Kidney epithelial cell (primary cell): ENCODE results near the gene TMEM134. TPM values are rescaled to one million over a fixed set of nuclear protein-coding genes. Genes with fewer than 3 reads are reported as not detected.

ENCODE experiments used
- DNase-seq: peaks from one replicate; pipeline ENCODE4 v3.0.0-alpha.2; 2010; ENCODE audit warnings: low read depth
- H3K27me3 ChIP-seq: 2 replicates; pipeline ENCODE4 v1.6.0; 2011; ENCODE audit warnings: low read length; ENCODE audit not compliant: control insufficient read depth, insufficient read depth
- H3K36me3 ChIP-seq: 2 replicates; pipeline ENCODE4 v1.5.1; 2011; ENCODE audit warnings: low read length; ENCODE audit not compliant: control insufficient read depth, insufficient read depth
- H3K4me3 ChIP-seq: 2 replicates; pipeline ENCODE4 v1.5.1; 2011; ENCODE audit warnings: low read depth, mild to moderate bottlenecking, control low read depth, low read length
- total RNA-seq: library from RNA; depleted of rRNA; stranded (reverse); fragments of >200 nt; gene quantifications from 2 replicates; pipeline ENCODE4 v1.2.3, GENCODE V29; 2015
- TF ChIP-seq, protein P1 (sequence below): IDR thresholded peaks from 2 replicates; pipeline ENCODE4 v1.5.1; 2011; ENCODE audit warnings: mild to moderate bottlenecking, moderate library complexity, low read length, control low read depth, inconsistent platforms; ENCODE audit not compliant: insufficient read depth, poor library complexity, severe bottlenecking

Gene TMEM134
- total RNA-seq, 1 donor from 2014 or later, result 102 TPM

DNA sequence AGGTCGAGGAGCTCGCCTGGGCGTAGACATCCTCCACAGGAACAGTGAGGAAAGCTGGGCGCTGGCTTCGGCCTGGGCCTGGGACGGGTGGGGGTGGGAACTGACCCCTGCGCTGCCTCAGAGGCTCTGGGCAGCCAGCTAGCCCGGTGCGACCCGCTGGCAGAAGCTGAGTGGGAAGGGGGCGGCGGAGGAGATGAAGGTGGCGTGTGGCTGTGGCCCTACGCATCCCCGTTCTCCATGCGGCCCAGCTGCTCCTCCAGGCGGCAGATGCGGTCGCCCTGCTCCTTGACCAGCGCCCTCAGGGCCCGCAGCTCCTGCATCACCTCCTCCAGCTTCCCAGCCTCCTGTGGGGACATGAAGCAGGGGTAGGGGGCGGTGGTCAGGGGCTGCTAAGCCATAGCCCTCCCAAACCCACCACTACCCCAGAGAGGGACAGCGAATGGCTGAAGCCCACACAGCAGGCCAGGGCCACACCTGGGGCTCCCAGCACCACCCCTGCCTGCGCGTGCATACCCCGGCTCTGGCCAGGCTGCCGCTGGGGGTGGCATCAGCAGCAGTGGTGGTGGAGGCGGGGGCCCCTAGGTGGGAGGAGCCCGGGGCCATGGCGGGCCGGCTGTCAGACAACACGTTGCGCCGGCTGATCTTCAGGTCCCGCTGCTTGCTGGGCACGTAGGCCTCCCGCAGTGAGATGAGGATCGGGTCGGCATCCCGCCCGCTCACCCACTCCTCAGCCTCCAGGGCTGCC lies 30.7 kb downstream of the TMEM134 start:
- H3K36me3 ChIP-seq, result peaks cover 4% of the 10 kb centered on the region
- no peaks in the 10 kb centered on the region for H3K27me3 ChIP-seq
- no peak for DNase-seq
- TF ChIP-seq, protein P1, sequence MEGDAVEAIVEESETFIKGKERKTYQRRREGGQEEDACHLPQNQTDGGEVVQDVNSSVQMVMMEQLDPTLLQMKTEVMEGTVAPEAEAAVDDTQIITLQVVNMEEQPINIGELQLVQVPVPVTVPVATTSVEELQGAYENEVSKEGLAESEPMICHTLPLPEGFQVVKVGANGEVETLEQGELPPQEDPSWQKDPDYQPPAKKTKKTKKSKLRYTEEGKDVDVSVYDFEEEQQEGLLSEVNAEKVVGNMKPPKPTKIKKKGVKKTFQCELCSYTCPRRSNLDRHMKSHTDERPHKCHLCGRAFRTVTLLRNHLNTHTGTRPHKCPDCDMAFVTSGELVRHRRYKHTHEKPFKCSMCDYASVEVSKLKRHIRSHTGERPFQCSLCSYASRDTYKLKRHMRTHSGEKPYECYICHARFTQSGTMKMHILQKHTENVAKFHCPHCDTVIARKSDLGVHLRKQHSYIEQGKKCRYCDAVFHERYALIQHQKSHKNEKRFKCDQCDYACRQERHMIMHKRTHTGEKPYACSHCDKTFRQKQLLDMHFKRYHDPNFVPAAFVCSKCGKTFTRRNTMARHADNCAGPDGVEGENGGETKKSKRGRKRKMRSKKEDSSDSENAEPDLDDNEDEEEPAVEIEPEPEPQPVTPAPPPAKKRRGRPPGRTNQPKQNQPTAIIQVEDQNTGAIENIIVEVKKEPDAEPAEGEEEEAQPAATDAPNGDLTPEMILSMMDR, result no peak
- H3K4me3 ChIP-seq, result no peak overlapping the region

DNA sequence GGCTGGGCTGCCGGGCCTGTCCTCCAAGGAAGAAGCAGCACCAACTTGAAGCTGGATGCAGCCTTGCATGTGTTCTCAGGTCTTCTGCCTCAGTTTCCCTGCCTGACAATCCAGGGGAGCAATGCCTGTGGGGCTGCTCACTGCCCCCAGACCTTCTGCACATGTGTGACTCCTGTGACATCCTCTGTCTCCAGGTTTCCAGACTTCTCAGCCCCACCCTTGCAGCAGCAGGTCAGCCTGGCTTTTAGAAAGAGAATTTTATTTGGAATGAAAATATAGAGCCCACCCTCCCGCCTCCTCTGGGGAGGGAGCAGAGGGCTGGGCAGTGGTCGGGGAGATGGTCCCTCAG lies 31.3 kb downstream of the TMEM134 start:
- no peak for DNase-seq
- H3K4me3 ChIP-seq, result no peak overlapping the region
- peaks cover 4% of the 10 kb centered on the region for H3K36me3 ChIP-seq
- TF ChIP-seq, protein P1, result no peak
- no peaks in the 10 kb centered on the region for H3K27me3 ChIP-seq

DNA sequence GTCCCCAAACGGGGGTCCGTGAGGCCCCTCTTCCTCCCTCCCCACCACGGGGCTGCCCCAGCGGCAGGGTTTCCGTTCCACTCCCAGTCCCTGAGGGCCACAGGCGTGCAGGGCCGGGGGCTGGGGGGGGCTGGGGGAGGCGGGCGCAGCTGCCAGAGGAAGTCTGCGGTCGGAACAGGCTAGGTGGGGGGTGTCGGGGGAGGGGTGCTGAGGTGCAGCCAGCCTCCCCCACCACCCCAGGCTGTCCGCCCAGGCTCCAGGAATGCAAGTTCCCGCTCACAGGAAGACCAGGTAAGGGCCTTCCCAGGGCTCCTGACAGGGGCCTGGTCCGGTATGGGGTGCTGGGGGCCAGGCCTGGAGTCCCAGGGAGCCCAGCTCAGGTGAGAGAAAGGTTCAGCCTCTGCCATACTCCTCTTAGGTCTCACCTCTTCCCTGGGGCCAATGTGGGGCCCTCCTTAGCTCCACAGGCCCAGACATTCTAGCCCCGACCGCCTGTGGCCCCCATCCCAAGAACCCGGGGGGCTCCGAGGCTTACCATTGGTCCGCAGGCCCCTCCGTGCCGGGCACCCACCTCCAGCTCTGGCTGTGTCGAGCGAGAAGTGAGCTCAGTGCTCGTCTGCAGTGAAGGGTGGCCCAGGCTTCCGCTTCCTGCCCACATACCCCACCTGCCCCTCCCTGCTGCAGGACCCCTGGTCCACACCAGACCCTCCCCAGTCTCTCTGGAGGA lies 31.8 kb downstream of the TMEM134 start, which contains the start of gene PTPRCAP:
PTPRCAP (minus strand) TSS at position 601 of the 727 bp plus-strand sequence; CDS start at position 538, 63 bp downstream.
- Histone ChIP-seq H3K4me3 (no peak within 1 kb of the TSS), H3K27me3 (no peaks in the 10 kb centered on the region), H3K36me3 (peaks cover 4% of the 10 kb centered on the region)
- TF ChIP-seq, protein P1, result no peak
- no peak for DNase-seq

DNA sequence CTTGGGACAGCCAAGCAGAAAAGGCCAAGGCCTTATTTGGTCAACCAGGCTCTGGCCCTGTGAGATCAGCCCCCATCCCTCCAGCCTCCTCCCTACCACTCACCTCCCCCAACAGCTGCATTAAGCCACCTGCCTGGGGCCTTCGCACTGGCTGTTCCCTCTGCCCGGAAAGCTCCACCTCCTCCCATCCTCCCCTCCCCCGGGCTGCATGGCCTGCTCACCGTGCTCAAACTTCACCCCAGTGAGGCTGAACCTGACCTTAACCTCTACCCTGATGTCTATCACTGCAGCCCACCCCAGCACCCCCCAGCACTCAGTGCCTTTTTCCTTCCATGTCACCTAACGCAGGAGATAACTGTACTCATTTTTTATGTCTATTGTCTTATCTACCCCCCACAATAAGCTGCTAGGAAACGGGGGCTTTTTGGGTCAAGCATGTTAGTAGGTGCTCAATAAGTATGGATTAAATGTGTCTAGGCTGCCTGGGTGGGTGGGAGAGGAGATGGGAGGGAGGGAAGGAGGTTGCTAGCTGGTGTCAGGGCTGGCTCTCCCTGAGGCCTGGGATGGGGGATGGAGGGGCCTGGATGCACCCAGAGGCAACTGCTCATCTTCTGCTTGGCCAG lies 32.5 kb downstream of the TMEM134 start:
- peaks cover 4% of the 10 kb centered on the region for H3K36me3 ChIP-seq
- H3K27me3 ChIP-seq, result no peaks in the 10 kb centered on the region
- no peak overlapping the region for H3K4me3 ChIP-seq
- TF ChIP-seq, protein P1, result no peak
- DNase-seq, result no peak

DNA sequence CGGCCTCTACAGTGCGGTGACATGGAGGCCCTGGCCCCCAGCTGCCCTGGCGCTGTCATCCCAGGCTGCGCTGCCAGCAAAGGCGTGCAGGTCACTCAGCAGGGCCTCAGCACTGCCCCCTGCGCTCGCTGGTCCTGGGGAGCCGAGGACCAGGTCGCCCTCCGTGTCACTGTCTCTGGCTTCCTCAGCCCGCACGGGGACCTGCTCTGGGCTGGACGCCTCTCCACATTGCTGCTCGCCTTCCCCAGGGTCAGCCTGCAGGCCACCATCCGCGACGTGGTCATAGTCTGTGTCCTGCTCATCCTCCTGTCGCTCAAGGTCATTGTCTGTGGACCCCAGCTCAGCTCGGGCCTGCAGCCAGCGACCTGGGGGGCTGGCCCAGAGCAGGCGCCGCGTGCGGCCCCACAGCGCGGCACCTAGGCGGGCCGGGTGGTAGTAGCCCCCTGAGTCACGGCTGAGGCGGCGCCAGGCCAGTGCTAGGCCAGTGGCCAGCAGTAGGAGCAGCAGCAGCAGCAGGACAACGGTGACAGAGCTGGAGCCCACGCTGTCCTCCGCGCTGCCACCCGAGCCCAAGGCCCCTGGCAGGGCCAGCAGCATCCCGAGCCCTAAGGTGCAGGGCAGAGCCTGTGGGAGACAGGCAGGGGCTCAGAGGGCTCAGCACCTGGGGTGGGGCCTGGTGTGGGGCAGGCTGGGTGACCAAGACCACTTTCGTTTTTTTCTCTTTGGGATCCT lies 33.2 kb downstream of the TMEM134 start:
- no peaks in the 10 kb centered on the region for H3K27me3 ChIP-seq
- TF ChIP-seq, protein P1, result no peak
- DNase-seq, result no peak
- no peak overlapping the region for H3K4me3 ChIP-seq
- H3K36me3 ChIP-seq, result peaks cover 4% of the 10 kb centered on the region
